GM21825 (cell line): ENCODE data around the gene TARBP1.

Source experiments
- ATAC-seq: cut with Tn5 transposase; IDR thresholded peaks from one replicate; pipeline ENCODE4 v1.9.1; 2021; ENCODE audit warnings: mild to moderate bottlenecking, moderate library complexity; ENCODE audit not compliant: unreplicated experiment

Gene TARBP1

DNA sequence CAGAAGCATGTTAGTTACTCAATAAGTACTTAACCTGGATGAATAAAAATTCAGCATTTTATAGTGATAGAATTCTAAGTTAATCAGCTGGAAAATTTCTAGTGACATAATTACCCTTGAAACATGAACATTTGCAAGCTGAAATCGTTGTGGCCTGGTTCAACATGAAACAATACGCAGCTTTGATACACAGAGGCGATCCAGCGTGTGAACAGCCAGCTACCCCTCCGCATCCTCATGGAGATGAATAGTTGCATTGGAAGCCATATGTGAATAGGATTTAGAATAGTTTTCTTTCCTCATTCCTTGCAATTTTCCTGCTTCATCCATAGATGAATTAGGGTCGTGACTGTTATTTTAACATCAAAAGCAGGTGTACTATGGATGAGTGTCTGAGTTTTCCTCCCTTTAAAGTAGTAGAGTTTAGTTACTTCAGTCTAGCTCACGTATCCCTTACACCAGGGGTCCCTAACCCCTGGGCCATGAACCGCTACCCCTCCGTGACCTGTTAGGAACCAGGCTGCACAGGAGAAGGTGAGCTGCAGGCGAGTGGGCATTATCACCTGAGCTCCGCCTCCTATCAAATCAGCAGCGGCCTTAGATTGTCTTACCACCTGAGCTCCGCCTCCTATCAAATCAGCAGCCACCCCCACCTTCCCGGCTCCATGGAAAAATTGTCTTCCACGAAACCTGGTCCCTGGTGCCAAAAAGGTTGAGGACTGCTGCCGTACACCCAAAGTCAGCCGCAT lies 6.2 kb upstream of the TARBP1 start:
- ATAC-seq = no peak

DNA sequence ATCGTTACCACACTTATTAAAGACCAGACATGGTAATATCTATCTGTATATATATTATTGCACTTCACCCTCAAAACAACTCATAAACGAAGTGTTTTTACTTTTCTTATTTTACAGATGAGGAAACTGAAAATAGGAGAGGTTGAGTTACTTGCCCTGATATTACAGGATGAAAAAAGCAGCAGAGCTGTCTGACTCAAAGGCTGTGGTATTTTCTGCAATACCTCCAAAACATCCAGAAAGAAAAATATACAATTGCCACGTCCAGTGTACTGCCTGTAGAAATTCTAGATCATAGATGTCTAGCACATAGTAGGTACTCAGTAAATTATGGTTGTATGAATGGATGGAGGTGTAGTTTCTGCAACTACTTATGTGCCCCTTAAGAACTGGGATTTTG lies 5.2 kb upstream of the TARBP1 start:
- ATAC-seq = no peak

DNA sequence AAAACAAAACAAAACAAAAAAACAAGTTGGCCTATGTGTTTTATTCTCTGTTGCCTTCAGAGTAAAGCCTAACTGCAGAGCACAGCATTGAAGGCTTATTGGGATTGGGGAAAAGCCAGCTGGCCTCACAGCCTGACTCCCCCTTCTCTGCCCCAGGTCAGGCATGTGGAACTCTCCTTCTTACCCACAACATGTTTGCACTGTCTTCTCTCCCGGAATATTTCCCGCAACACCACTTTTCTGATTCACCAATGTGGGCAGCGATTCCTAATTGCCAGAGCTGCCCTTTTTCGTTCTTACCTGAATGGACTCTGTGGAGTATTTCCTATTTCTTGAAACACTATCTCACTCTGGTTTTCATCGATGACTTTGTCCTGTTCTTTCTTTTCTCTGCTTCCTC lies 2.8 kb upstream of the TARBP1 start:
- ATAC-seq = no peak

DNA sequence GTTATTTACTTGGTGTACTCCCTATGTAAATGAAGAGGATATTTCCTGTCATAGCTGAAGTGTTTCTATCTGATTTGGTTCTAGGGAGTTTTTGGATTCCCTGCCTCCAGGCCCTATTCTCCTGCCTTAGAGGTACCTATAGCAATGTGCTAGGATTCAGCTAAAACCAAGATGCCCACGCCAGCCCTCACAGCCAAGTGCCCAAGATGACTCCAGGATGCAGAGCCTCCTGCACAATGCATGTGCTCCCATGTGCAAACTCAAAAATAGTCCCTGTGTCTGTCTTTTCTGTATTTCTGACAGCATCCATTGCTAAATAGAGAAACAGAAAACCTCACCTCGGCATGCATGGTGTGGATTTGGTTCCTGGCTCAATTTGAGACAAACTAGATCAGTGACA lies 887 bp upstream of the TARBP1 start:
- no peak for ATAC-seq

DNA sequence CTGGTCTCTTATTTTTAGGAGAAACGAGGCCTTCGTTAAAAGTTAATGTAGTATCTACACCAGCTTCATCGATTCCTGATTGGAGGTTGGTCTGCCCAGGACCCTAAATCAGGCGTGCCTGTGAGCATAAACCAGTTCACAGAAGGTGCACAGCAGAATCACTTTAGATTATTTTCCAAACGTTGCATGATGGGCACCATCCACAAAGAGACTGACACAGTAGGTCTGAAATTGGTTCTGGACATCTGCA lies 256 bp upstream of the TARBP1 start:
- no peak for ATAC-seq

DNA sequence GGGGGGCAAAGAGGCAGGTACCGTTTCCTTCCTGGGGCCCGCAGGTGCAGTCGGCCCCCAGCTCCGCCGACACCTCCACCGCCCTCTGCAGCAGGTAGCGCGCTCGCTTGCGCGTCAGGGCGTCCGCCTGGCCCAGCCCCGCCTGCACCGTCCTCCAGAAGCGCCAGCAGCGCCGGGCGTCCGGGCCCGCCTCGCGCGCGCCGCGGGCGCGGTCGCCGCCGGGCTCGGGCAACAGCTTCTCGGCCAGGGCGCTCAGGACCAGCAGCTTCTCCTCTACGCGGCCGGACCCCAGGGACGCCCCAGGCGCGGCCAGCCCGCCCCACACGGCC lies 863 bp downstream of the TARBP1 start:
- ATAC-seq = peak; percentile 46

DNA sequence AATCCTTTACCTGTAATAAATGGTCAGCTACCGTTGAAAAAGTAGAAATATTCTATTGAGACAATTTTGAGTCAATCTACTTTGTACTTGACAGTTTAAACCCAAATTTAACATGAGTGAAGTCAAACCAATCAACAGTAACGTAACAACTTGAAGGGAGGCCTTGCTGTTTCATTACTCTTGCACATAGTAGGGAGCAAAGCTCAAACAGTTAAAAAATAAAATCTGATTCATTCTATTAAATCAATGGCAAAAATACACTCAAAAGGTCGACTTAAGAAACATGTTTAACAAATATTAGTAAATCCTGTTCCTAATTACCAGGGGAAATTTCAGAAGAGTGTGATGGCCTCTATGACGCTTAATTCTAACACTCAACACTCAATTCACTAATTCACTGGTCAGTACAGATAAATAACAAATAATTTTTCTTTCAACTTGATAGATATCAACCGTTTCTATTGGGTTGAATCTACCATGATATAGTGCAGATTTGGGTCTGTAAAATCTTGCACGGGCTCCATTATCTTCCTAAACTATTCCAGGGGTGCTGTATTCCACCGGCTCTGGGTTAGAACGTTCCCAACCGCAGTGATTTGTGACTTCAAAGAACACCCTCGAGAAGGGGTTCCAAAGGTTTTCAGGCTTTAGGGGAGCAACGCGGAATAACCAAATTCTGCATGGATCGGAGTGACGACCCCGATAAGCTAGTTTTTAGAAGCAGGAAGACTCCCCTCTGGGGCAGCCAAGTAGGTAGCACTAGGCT lies 1.4 kb downstream of the TARBP1 start:
- ATAC-seq = no peak

DNA sequence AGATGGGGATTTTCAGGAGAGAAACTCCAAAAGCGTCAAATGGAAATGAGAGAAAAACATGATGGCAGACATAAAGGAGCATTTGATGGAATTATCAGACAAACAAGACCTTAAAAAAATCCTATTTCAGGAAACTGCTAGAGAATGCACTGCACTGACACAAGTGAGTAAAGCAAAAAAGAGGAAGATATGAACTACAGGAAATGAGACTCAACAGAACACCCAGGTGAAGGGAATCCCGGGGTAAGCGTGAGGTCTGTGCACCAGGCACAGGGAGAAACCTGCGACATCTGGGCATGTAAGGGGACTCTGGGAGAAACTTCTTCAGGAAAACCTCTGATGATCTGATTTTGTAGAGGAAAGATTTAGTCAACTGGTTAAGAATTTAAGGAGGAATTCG lies 2.8 kb downstream of the TARBP1 start:
- ATAC-seq = no peak

DNA sequence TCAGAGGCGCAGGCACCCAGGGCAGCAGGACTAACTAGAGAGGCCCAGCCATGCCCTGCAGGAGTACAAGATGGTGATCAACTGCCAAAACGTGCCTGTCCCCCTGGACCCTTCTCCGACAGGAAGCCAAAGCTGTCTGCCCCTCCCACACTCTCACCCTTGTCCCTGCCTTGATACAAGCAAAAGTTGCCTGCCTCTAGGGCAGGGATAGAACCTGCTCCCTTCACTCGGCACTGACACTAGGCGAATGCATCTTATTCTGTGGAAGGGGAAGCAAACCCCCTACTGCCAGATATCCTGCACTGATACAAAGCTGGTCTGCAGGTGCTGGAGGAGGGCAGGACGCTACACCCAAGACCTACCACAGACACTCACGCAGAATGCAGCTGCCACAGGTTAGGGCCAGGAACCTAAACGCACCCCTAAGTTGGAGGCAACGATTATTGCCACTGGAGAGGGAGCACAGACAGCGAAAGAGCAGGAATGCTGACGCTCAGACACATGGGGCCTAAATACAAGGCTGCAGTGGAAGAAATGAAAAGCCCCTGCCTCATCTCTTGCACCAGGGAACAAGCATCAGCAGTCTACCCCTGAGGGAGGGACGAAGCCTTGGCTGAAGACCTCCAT lies 3.7 kb downstream of the TARBP1 start:
- ATAC-seq = no peak

DNA sequence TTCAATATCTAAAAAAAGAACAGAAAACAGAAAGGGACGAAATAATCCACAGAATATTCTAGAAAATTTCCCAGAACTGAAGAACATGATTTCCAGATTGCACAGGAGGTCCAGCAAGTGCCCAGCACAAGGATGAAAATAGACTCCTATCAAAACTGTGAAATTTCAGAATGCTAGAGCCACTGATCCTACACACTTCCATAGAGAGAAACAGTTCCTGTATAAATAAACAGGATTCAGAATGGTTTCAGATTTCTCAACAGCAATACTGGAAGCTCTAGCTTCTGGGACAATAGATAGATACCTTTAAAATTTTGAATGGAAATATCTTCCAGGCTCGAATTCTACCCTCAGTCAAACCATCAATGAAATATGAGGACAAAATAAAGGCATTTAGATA lies 4.6 kb downstream of the TARBP1 start:
- ATAC-seq = no peak

DNA sequence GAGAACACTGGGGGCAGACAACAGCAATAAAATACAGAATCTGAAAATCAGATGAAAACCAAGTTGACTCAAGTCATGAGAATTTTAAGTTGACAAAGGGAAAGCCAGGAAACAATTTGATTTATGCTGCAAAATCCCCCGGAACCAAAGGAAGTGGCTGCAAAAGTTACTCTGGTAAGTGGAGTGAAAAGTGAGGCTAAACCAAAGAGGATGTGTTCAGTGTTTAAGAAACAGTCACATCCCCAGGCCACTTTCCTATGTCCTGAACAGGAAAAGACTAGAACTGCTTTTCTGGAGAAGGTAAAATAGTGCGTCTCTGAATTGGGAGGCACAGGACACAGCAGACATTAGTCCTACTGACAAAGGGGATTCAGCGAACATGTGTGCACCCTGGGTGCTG lies 5.9 kb downstream of the TARBP1 start:
- ATAC-seq = no peak

DNA sequence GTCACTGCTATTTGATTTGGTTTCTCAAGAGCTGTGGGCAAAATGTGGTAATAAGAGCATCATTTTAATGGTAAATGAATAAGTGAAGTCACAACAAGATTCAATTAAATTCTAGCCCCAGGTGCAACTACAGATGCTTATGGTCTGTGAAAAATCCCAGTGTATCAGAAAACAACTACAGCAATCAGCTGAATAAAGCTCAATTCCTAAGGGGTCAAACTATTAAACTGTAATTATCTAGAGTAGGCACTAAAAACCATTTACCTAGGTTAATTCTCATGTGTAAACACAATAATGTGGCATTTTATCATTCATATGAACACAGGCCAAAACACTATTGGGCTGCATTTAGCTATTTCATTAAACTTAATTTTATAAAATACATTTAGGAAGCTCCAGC lies 9.6 kb downstream of the TARBP1 start:
- ATAC-seq = no peak

DNA sequence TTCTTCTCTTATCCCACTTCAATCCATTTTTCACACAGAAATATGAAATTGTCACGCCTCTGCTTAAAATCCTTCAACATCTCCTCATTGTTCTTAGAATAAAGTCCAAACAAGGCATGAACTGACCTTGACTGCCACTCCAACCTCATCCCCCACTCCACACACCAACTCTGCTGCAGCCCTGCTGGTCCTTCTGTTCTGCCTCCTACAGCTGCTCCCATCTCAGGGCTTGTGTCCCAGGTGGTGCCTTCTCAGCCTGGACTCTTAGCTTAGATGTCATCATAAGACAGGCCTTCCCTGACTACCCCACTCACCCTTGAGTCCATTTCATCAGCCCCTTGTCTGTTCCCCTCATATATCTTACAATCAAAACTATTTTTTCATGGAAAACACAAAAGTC lies 10.4 kb downstream of the TARBP1 start:
- no peak for ATAC-seq

DNA sequence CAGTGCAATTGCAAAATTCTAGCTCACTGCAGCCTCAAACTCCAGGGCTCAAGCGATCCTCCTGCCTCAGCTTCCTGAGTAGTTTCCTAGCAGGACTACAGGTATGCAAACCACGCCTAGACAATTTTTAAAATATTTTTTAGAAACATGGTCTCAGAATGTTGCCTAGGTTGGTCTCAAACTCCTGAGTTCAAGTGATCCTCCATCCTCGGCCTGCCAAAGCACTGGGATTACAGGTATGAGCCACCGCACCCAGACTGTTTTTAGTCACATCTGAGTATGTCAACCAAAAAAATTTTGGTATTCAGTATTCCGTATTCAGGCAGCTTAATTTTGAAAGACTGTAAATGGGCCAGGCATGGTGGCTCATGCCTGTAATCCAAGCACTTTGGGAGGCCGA lies 11.2 kb downstream of the TARBP1 start:
- ATAC-seq = no peak

DNA sequence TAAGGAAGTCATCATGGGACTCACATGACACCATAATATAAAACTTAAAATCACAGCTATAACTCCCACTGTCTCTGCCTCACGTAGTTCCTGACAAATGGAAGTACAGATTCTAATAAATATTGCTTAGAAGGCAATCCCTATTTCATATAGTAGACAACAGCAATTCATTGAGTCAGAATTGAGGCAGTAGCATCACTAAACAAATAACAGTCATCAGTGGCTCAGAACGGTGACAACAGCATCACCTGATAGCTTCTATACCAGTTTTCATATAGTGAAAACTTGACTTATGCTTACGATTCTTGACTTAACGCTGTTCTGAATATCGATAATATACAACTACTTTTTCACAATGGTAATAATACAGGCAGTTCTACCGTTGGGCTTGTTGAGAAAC lies 12.0 kb downstream of the TARBP1 start:
- no peak for ATAC-seq

DNA sequence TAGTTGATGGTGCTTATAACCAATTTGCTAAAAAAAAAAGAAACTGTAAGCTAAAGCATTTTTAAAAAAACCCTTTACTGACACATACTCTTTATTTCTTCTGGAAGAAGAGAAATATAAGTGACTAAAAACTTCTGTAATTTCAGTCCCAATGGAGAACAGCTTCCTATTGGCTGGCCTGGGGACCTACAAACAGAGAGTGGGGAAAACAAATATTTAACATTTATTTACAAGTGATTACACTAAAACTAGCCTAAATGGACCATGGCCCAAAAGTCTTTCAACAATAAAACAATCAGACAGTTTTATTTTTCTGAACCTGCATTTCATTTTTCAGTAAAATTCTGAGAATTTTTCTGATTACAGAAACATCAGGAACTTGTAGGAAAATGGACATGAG lies 15.2 kb downstream of the TARBP1 start:
- no peak for ATAC-seq

DNA sequence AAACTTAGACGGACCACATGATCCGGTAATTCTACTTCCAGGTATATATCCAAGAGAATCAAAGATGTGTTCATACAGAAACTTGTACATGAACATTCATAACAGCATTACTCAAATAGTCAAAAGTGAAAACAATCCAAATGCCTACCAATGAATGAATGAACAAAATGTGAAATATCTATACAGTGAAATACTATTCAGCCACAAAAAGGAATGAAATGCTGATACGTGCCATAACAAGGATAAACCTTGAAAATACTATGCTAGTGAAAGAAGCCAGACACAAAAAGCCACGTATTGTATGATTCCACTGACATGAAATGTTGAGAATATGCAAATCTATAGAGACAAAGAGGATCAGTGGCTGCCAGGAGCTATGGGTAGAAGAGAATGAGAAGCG lies 18.3 kb downstream of the TARBP1 start:
- ATAC-seq = no peak

DNA sequence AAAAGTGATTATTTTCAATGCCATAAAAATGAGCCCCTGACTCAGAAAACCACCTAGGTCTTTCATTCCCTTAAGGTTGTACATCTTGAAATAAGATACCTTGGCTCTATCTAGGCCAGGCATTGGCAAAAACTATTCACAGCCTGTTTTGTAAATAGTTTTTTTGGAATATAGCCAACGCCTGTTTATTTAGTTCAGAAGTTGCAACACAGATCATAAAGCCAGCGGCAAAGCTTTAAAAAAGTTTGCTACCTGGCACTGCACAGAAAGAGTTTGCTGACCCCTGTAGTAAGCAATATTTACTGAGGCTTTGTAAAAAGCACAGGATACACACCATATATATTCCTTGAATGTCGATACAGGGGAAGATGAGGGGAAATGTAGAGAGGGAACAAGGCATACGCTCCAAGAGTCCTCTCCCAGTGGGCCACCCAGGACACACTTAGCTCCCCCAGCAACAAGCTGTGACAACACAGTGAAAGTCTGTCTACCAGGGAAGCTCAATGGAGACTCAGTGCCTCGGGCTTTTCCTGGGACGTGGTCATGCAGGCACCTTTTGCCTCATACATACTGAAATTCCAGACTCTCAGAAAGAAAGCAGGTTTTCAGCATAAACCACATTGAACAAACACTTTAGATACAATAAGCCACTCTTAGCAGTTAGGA lies 20.5 kb downstream of the TARBP1 start:
- ATAC-seq = no peak

DNA sequence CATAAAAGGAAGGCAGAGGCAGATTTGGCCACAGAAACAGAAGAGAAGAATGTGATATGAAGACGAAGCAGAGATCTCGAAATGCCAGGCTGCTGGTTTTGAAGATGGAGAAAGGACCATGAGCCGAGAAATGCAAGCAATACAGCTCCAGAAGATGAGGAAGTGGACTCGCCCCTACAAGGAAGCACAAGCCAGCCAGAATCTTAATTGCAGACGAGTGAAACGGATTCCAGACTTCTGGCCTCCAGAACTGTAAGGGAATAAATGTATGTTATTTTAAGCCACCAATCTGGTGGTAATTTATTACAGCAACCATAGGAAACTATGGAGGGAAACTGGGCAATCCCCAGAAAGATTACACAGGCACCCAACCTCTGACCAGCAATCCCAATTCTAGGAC lies 24.1 kb downstream of the TARBP1 start:
- no peak for ATAC-seq

DNA sequence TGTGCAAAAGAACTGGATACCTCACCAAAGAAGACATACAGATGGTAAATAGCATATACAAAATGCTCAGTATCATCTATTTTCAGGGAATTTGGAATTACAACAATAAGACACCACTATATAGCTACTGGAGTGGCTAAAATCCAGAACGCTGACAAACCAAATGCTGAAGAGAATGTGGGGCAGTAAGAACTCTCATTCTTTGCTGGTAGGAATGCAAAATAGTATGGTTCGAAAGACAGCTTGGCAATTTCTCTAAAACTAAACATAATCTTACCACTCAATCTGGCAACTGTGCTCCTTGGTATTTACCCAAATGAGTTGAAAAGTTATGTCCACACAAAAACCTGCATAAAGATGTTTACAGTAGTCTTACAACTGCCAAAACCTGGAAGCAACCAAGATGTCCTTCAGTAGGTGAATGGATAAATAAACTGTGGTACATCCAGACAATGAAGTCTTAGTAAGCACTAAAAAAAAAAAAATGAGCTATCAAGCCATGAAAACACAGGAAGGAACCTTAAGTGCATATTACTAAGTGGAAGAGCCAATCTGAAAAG lies 26.5 kb downstream of the TARBP1 start:
- no peak for ATAC-seq

DNA sequence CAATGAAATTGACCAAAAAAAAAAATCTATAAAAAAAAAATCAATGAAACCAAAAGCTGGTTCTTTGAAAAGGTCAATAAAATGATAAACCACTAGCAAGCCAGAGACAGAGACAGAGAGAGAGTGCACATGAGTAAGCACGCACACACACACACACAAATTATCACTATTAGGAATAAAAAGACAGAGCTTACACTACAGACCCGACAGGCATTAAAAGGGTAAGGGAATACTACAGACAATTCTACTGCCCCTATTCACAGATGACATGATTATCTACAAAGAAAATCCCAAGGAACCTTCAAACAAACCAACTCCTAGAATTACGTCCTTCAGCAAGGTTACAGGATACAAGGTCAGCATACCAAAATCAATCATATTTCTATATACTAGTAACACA lies 38.6 kb downstream of the TARBP1 start:
- no peak for ATAC-seq

DNA sequence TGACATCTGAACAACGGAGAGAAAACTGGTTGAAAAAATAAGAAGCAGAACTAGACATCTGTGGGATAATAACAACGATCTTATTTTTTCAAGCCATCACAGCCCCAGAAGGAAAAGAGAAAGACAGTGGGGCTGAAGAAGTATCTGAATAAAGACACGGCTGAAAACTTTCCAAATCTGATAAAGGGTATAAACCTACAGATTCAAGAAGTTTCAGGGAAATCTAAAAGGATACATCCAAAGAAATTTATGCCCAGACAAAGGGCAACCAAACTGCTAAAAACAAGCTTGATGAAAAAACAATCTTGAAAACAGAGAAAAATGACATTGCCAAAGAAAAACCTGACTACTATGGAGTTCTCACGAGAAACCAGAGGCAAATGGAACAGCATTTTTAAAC lies 40.4 kb downstream of the TARBP1 start:
- ATAC-seq = no peak
